SIG-M5 treated with dmso at 0.1 percent for 504 hours (cell line): ENCODE data around the gene LPAR6.

Experiments
- DNase-seq: peaks from one replicate; lab custom pipeline; 2025; ENCODE audit not compliant: unreplicated experiment; lab: John Stamatoyannopoulos, UW

The LPAR6 gene

DNA sequence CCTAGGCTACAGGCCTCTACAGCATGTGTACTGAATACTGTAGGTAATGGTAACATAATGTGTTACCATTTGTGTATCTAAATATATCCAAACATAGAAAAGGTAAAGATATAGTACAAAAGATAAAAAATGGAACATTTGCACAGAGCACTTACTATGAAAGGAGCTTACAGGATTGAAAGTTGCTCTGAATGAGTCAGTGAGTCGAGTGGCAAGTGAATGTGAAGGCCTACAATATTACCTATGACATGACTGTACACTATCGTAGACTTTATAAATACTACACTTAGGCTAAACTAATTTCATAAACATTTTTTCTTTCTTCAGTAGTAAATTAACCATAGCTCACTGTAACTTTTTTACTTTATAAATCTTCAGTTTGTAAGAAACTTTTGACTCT is 35.1 kb downstream of the LPAR6 start:
- no peak for DNase-seq

DNA sequence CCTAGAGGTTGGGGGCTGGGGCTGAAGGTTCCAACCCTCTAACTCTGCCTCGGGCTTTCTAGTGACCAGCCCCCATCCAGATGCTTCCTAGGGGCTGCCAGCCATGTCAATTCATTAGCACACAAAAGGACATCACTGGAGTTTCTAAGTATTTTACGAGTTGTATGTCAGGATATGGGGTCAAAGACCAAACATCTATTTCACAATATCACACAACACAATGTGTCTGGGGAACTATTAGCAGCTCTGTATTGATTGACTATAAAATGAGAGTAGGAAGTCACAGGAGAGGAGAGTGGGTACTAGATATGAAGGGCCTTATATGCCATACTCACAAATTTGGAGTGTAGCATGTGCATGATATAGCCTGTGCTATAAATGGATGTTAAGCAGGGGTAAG is 42.1 kb downstream of the LPAR6 start:
- no peak for DNase-seq

DNA sequence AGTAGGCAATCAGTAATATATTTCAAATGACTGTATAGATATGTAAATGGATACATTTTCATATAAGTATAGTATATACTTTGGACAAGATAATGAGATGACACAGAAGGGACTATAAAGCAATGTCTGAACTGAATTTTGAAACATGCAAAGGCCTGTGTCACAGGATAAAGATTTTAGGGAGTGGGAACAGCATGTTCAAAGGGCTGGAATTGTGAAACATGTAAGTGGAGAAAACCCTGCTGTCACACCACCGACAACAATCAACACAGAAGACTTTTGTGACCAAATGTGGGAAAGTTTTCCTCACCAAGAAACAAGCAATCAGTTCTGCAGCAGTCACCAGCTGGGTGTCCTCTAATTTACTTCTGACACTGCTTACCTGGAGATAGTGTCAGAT is 42.9 kb downstream of the LPAR6 start:
- DNase-seq: no peak
